CD4-positive, alpha-beta T cell (primary cell): ENCODE data around the gene FHOD3. TPM values are rescaled to one million over a fixed set of nuclear protein-coding genes. Genes with fewer than 3 reads are reported as not detected.

Source experiments
- ATAC-seq: fragments of 200-7000 bp; cut with Tn5 transposase; one replicate; pipeline ENCODE4 v1.10.0; 2022; ENCODE audit warnings: mild to moderate bottlenecking; ENCODE audit not compliant: poor library complexity
- CTCF ChIA-PET: fragments of 350-600 bp; sonication (Branson Sonifier 250); formaldehyde crosslinking; loops from one replicate; lab custom pipeline; 2021; ENCODE audit warnings: antibody characterized with exemption, inconsistent platforms; lab: Charles Lee
- POLR2A ChIA-PET: fragments of 350-600 bp; sonication (Branson Sonifier 250); formaldehyde crosslinking; loops from one replicate; lab custom pipeline; 2021; ENCODE audit warnings: antibody characterized with exemption, inconsistent platforms; lab: Charles Lee
- DNase-seq, 14 experiments: peaks; one replicate each; pipeline ENCODE4 v3.0.0-alpha.2; 2013 to 2020; ENCODE audit warnings: mixed read lengths in 2 of 14
- H3K27ac ChIP-seq, 2 donors: one replicate each; pipeline versions ENCODE4 v1.5.1 to v1.7.0; 2013; ENCODE audit warnings: low read length in 2 of 2, low read depth in 1 of 2, mild to moderate bottlenecking in 1 of 2
- H3K27me3 ChIP-seq, 2 experiments: 1 replicate in 1 of 2; 2 replicates in 1 of 2; pipeline versions ENCODE4 v1.6.1 to v1.7.0; 2013; ENCODE audit warnings: low read length in 2 of 2, control low read depth in 1 of 2, mild to moderate bottlenecking in 1 of 2, moderate library complexity in 1 of 2; ENCODE audit not compliant: insufficient read depth in 2 of 2, control insufficient read depth in 1 of 2
- H3K36me3 ChIP-seq: one replicate; pipeline ENCODE4 v1.6.1; 2013; ENCODE audit warnings: low read length, control low read depth; ENCODE audit not compliant: insufficient read depth
- H3K4me1 ChIP-seq: one replicate; pipeline ENCODE4 v1.6.1; 2013; ENCODE audit warnings: low read length, control low read depth; ENCODE audit not compliant: insufficient read depth
- H3K4me3 ChIP-seq: one replicate; pipeline ENCODE4 v1.5.1; 2013; ENCODE audit warnings: mild to moderate bottlenecking, low read length, moderate library complexity
- H3K9me3 ChIP-seq, 2 experiments: 1 replicate in 1 of 2; 2 replicates in 1 of 2; pipeline versions ENCODE4 v1.6.1 to v1.7.0; 2013; ENCODE audit warnings: low read length in 2 of 2, mild to moderate bottlenecking in 2 of 2, control low read depth in 1 of 2, moderate library complexity in 1 of 2; ENCODE audit not compliant: control insufficient read depth in 1 of 2, insufficient read depth in 1 of 2
- H3K27ac Mint-ChIP-seq: one replicate; pipeline ENCODE4 v1.8.0; 2020; ENCODE audit warnings: mixed read lengths
- H3K27me3 Mint-ChIP-seq: one replicate; pipeline ENCODE4 v1.8.0; 2021; ENCODE audit warnings: mixed read lengths
- H3K36me3 Mint-ChIP-seq: one replicate; pipeline ENCODE4 v1.8.0; 2021; ENCODE audit warnings: low read depth, mixed read lengths
- H3K4me1 Mint-ChIP-seq: one replicate; pipeline ENCODE4 v1.8.0; 2021; ENCODE audit warnings: low read depth, mixed read lengths
- H3K4me3 Mint-ChIP-seq: one replicate; pipeline ENCODE4 v1.8.0; 2020; ENCODE audit warnings: mild to moderate bottlenecking, mixed read lengths
- H3K9me3 Mint-ChIP-seq: one replicate; pipeline ENCODE4 v1.8.0; 2020; ENCODE audit warnings: mixed read lengths
- CTCF ChIP-seq: fragments of 200-600 bp; IDR thresholded peaks from one replicate; pipeline ENCODE4 v1.8.0; 2022; ENCODE audit warnings: antibody characterized with exemption, mild to moderate bottlenecking
- intact Hi-C, 2 experiments: fragments of 100-400 bp; cut with DNase I in 1 of 2; cut with micrococcal nuclease in 1 of 2; formaldehyde crosslinking; loops; one replicate each; pipeline versions ENCODE4 v1.15.1 to v1.9.0; 2023 to 2025; cut with DNase I, micrococcal nuclease
- total RNA-seq, 174 experiments: library from RNA in 2 of 174; stranded (reverse) in 2 of 174; gene quantifications; one replicate each; pipeline ENCODE4 v1.2.3 and lab custom pipeline; 2021 to 2026

FHOD3 gene
- total RNA-seq, 2 experiments from 2014 or later, result not detected

DNA sequence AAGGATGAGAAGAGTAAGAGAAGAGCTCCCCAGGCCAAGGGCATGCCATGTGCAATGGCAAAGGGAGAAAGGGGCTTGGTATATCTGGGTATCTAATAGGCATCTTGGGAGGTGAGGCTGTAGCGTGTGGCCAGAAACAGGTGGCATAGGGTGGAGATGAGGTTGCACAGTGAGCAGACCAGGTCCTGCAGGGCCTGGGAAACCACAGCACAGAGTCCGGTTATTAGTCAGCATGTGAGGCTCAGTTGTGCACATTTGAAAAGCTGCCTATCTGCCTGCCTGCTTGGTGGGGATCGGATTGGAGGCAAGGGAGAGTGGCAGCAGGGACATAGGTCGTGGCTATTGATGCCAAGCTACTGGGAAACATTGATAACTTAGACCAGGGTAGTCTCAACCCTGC, 340.7 kb downstream of the FHOD3 start:
- no peaks in the 10 kb centered on the region for H3K9me3 Mint-ChIP-seq
- ATAC-seq, result no peak
- POLR2A ChIA-PET, result no interaction called here

GRCh38 chr18:36640021-36640952, 342.8 kb downstream of the FHOD3 start:
- ATAC-seq (no peak), DNase-seq (no peak)
- no peaks in the 10 kb centered on the region for H3K9me3 ChIP-seq
- no peak overlapping the region for H3K27ac Mint-ChIP-seq
- no peak overlapping the region for H3K4me3 Mint-ChIP-seq
- H3K4me1 Mint-ChIP-seq, result no peaks in the 10 kb centered on the region
- no peaks in the 10 kb centered on the region for H3K27me3 Mint-ChIP-seq
- no peaks in the 10 kb centered on the region for H3K4me1 ChIP-seq
- H3K36me3 Mint-ChIP-seq, result no peaks in the 10 kb centered on the region
- no peak for TF ChIP-seq CTCF
- H3K9me3 Mint-ChIP-seq, result no peaks in the 10 kb centered on the region
- intact Hi-C loops, result no loop called here
- no peaks in the 10 kb centered on the region for H3K36me3 ChIP-seq
- POLR2A ChIA-PET, result no interaction called here
- no peak overlapping the region for H3K4me3 ChIP-seq
- CTCF ChIA-PET, result no interaction called here
- no peaks in the 10 kb centered on the region for H3K27me3 ChIP-seq
- H3K27ac ChIP-seq, result no peak overlapping the region

More for the DNA sequence above, 340.7 kb downstream of the FHOD3 start:
- H3K9me3 ChIP-seq, result no peaks in the 10 kb centered on the region
- peaks cover 5% of the 10 kb centered on the region for H3K27me3 Mint-ChIP-seq
- intact Hi-C loops, result no loop called here
- CTCF ChIA-PET, result no interaction called here
- H3K4me3 Mint-ChIP-seq, result no peak overlapping the region
- H3K27ac ChIP-seq, result no peak overlapping the region
- H3K27ac Mint-ChIP-seq, result no peak overlapping the region
- no peak overlapping the region for H3K4me3 ChIP-seq
- peaks cover 0 to 2% of the 10 kb centered on the region in 2 experiments for H3K27me3 ChIP-seq
- H3K4me1 ChIP-seq, result no peaks in the 10 kb centered on the region
- TF ChIP-seq CTCF, result no peak
- H3K36me3 ChIP-seq, result no peaks in the 10 kb centered on the region
- H3K36me3 Mint-ChIP-seq, result no peaks in the 10 kb centered on the region
- no peak for DNase-seq
- no peaks in the 10 kb centered on the region for H3K4me1 Mint-ChIP-seq

DNA sequence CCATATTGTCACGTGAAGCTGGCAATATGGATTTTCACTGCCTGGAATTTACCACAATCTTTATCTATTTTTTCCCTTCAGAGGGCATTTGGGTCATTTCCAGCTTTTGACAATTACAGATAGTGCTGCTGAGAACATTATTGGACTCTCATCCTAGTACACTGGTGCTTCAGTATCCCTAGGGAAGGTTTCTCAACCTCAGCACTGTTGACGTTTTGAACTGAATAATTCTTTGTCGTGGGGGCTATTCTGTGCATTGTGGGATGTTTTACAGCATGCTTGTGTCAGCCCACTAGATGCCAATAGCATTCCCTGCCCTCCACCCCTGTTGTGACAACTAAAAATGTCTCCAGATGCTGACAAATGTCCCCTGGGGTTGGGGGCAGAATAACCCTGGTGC, 345.5 kb downstream of the FHOD3 start:
- Histone ChIP-seq H3K27ac (no peak overlapping the region), H3K9me3 (no peaks in the 10 kb centered on the region), H3K4me3 (no peak overlapping the region), H3K36me3 (no peaks in the 10 kb centered on the region), H3K4me1 (no peaks in the 10 kb centered on the region), H3K27me3 (no peaks in the 10 kb centered on the region)
- no peaks in the 10 kb centered on the region for H3K9me3 Mint-ChIP-seq
- no peak for ATAC-seq
- ChIA-PET POLR2A (no interaction called here), CTCF (no interaction called here)
- TF ChIP-seq CTCF, result no peak
- no peaks in the 10 kb centered on the region for H3K36me3 Mint-ChIP-seq
- H3K27ac Mint-ChIP-seq, result no peak overlapping the region
- no peak for DNase-seq
- no peaks in the 10 kb centered on the region for H3K4me1 Mint-ChIP-seq
- peaks cover 7% of the 10 kb centered on the region for H3K27me3 Mint-ChIP-seq
- H3K4me3 Mint-ChIP-seq, result no peak overlapping the region
- intact Hi-C loops, result no loop called here
